HG03558 (cell line): ENCODE measurements around the gene YLPM1.

Source experiments
- ATAC-seq: cut with Tn5 transposase; IDR thresholded peaks from one replicate; pipeline ENCODE4 v1.9.1; 2021; ENCODE audit warnings: moderate number of reproducible peaks; ENCODE audit not compliant: unreplicated experiment; ENCODE audit errors: extremely low read depth

Gene YLPM1

GRCh38 chr14:74865156-74865555 lies 102.0 kb downstream of the YLPM1 start:
- ATAC-seq: no peak

- ATAC-seq: no peak
These were observed 103.7 kb downstream of the YLPM1 start for GRCh38 chr14:74866708-74867389.

- no peak for ATAC-seq
These were observed 104.6 kb downstream of the YLPM1 start for GRCh38 chr14:74867673-74868072.

DNA sequence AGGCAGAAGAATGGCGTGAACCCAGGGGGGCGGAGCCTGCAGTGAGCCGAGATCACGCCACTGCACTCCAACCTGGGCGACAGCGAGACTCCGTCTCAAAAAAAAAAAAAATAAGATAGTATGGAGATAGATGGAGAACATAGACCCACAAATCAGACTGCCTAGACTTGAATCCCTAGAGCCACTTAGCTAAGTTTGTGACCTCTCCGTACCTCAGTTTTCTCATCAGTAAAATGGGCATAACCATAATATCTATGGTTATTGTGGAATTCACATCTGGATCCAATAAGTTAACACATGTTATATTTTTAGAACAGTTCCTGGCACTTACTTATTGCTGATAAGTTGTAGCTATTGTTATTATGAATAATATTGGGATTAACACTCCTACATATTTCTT lies 105.6 kb downstream of the YLPM1 start:
- no peak for ATAC-seq

- ATAC-seq: no peak
These were observed 108.7 kb downstream of the YLPM1 start for GRCh38 chr14:74871819-74872218.

DNA sequence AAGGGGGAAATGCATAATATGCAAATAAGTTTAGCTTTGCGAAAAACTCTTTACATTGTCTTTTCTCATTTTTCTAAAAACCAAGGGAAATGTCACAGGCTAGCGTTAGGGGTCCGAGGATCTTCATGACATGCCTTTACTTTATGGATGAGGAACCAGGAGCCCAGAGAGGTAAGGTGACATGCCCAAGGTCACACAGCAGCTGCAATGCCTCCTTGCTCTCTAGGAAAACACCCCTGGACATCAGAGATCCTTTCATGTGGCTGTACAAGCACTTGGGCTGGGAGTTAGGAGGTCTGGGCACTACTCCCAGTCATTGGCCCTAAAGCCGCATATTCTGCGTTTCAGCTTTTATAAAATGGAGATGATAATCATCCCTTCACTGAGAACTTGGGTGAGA lies 112.1 kb downstream of the YLPM1 start:
- no peak for ATAC-seq

DNA sequence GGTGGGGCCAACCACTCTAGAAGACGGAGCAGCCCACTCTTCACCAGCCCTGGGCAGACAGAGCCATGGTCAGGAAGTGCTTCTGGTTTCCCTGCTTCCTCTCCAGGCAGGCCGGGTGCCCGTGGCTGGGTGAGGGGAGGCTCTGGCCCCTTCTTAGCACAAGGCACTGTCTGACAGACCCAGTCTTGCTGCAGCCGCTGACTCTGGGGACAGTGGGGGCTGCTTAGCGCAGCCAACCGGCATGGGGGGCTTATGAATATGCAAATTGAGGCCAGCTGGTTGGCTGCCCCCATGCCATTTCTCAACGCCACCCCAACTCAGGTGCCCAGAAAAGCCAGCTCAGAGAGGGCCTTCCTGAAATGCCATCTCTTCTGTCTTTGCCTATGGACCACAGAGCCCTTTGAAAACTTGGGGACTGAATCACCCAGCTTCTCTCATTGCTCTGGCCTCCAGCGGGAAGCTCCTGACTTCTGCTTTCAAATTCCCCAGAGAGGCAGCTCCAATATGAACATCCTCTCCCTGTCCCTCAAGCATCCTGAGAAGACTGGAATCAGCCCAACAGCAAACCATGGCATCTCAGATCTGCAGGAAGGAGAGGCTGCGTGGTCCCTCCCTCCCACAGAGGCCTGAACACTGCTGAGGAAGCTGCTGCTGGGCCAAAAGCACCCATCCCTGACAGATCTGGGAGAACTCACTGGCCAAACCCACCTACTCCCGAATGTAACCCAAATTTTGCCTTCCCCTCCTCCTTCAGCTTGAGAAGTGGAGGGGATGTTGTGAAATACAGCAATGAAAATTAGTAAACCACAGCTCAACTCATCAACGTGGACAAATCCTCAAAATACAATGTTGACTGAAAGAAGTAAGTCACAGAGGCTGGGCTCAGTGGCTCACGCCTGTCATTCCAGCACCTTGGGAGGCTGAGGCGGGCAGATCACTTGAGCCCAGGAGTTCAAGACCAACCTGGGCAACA lies 113.1 kb downstream of the YLPM1 start, which contains the start of gene PROX2:
PROX2 (minus strand) TSS at position 205 of the 973 bp plus-strand sequence. CDS start 12,311 bp downstream, outside the sequence.
- ATAC-seq: no peak

GRCh38 chr14:74879427-74880182 lies 116.5 kb downstream of the YLPM1 start:
- ATAC-seq: no peak

DNA sequence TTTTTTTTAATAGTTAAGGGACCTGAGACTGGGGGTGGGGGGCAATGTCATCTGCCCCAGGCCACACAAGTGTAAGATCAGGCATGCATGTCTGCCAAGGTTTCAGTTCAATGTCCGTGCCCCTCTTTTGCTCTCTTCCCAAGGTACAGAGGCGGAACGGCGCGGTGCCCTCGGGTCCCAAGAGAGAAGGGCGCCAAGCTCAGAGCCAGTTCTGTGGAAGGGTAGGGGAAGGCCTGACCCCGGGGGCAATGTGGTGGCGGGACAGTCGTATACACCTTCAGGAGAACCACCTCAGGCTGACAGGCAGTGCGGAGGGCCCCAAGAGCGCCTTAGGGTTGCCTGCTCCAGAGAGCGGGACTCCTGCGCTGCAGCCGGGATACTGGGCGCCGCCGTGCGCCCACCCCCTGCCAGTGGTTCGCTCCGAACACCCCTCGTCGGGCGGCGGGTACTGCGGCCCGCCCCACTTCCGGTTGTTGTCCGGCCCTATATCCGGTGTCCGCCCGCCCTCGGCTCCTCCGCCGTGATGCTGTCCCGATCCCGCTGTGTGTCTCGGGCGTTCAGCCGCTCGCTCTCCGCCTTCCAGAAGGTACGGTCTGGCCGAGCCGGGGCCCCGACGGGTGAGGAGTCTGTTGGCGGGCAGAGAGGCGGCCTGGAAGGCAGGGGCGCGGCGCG lies 118.5 kb downstream of the YLPM1 start, which contains the start of gene DLST:
DLST (plus strand) TSS at position 486 of the 672 bp plus-strand sequence; CDS start at position 524, 38 bp downstream.
- peak; percentile 78 for ATAC-seq

DNA sequence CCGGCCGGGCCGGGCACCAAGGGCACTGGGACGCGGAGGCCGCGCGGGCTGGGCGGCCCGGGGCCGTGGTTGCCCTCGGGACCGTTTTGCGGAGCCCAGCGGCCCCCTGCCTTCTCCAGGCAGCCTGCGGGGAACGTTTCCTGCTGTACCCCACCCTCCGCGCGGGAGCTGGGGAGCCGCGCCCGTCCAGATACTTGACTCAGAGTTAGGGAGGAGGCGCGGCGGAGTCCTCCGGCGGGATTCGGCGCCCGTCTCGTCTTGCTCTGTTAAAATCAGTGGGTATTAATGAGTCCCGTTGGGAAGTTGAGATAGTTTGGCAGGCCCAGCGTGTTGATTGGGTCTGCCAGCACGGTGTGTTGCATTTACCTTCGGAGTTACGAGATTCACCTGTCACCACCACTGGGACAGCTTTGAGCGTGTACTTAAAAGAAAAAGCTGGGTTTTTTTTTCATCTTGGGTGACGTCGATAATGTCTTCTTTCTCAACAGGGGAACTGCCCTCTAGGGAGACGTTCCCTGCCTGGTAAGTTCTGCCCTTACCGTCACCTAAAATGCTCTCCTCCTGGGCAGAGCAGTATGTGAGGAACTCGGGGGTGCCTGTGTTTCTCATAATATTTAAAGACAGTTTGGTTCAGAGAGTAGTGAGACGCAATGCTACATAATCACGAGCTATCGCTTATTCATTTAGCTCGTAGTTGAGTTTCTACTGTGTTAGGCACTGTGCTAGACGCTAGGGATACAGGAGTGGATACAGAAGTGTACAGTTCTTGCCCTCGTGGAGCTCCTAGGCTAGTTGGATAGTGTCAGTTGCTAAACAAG lies 119.2 kb downstream of the YLPM1 start:
- ATAC-seq: peak; percentile 15
